Fibroblast of skin of right quadriceps (primary cell): Measurements from ENCODE around the gene CXCL11.
"Not testable (repeated sequence)": the region's sequence is repeated elsewhere in the genome, so short reads cannot be mapped to it uniquely, and the experiment has no call there.

Experiments used
- DNase-seq: peaks from one replicate; pipeline ENCODE4 v3.0.0-alpha.2; 2013

Gene CXCL11

DNA sequence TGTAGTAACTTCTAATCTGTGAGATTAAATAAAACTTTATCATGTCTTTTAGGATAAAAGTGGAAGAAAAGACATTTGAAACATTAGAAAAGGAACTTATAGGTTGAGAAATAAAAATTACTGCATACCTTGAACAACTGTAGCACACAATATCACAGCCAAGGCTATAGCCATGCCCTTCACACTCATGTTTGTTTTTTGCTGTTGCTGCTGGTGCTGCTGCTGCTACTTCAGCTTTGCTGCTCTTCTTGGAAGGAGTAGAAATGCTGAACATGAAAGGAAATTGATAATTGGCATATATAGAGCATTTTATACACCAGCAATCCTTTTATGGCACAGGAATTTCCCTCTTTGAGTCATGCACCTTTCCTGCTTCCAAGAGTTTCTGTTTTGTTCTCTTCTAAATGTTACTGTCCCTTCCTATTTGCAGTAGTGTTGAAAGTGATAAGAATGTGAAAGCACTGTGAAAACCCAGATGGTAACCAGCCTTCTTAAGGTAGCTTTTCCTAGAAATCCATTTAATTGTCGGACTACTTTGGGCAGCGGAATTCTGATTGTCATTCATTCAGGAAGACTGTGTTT, at the start of gene CXCL11:
Gene CXCL11, minus strand, starts transcription at position 272 of the 582 bp plus-strand sequence. Its CDS starts 83 bp downstream, at position 189.
- DNase-seq = no peak

- DNase-seq = no peak
Observed at GRCh38 chr4:76084542-76084941, 48.7 kb upstream of the CXCL11 start.

DNA sequence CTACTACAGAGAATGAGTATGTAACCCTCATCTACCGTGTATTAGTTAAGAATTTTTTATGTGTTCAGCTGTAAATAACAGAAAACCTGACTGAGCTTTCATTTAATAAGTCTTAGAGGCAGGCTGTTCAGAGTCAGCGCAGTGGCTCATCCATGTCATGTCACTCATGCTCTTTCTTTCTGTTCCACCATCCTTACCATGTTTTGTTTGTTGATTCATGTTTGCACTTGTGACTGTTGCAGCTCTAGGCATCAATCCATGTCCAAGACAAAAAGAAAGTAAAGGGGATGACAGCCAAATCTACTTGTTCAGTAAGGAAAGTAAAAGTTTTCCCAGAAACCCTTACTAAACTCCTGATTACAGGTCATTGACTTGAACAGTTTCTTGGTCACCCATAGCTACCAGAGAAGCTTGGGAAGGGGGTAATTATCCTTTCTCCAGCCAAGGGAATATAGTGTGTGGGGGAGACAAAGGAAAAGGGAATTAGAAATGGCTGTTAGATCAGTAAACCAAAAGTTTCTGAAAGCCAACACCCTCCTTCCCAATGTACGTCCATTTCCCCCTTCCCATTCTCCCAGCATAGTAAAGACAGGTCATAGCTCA, 47.6 kb upstream of the CXCL11 start:
- no peak for DNase-seq

- no peak for DNase-seq
Observed at GRCh38 chr4:76078033-76078613, 42.3 kb upstream of the CXCL11 start.

GRCh38 chr4:76074993-76075600, 39.2 kb upstream of the CXCL11 start:
- no peak for DNase-seq

DNA sequence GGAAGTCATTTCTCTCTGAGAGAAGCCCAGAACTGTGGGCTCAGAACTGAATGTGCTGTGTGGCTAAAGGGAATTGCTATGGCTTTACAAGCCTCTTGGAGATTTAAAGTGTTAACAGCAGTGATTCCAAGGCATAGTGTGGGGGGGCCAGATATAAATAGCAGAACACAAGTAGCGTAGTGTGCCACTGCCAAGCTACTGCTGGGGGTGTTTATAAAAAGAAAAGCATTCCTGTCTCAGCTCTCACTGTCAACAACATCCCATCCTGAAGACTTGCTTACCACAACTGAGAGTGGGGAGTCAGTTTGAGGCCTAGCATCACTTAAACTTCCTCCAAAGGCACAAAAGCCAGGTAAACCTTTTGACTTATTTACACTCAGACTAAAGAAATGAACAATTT, 38.6 kb upstream of the CXCL11 start, which contains the start of gene ART3:
Gene ART3, plus strand, starts transcription at position 242 of the 400 bp plus-strand sequence. CDS start 1,181 bp downstream, outside the sequence.
- DNase-seq = no peak

- DNase-seq = no peak
Observed at GRCh38 chr4:76072760-76073159, 36.9 kb upstream of the CXCL11 start.

- peak; percentile 58 for DNase-seq
Observed at GRCh38 chr4:76067652-76068286, 31.9 kb upstream of the CXCL11 start.

DNA sequence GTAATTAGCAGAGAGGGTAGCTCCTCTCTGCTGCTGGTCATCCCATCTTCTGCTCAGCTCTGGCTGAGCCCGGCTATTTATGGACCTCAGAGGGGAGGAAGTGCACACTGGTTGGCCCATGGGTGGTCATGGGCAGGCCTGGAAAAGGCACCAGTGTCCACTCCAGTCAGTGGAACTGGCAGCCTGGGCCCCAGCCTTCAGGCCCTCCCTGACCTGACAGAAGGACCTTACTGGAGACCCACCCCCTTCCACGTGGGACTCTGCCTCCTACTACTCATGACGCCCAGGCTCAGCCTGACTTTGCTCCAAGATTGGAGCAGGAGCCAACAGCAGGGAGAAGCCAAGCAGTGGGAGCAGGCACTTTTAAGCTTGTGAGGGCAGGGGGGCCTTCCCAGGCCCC, 30.7 kb upstream of the CXCL11 start:
- DNase-seq = no peak

GRCh38 chr4:76061982-76062381, 26.1 kb upstream of the CXCL11 start:
- no peak for DNase-seq

GRCh38 chr4:76061421-76061820, 25.6 kb upstream of the CXCL11 start:
- no peak for DNase-seq

GRCh38 chr4:76060506-76060905, 24.6 kb upstream of the CXCL11 start:
- no peak for DNase-seq

GRCh38 chr4:76059750-76060149, 23.9 kb upstream of the CXCL11 start:
- no peak for DNase-seq

GRCh38 chr4:76058888-76059426, 23.1 kb upstream of the CXCL11 start:
- no peak for DNase-seq

GRCh38 chr4:76058302-76058701, 22.4 kb upstream of the CXCL11 start:
- no peak for DNase-seq

GRCh38 chr4:76055421-76055820, 19.6 kb upstream of the CXCL11 start:
- no peak for DNase-seq

GRCh38 chr4:76055016-76055415, 19.1 kb upstream of the CXCL11 start:
- DNase-seq = no peak

GRCh38 chr4:76053730-76054129, 17.9 kb upstream of the CXCL11 start:
- DNase-seq = no peak

DNA sequence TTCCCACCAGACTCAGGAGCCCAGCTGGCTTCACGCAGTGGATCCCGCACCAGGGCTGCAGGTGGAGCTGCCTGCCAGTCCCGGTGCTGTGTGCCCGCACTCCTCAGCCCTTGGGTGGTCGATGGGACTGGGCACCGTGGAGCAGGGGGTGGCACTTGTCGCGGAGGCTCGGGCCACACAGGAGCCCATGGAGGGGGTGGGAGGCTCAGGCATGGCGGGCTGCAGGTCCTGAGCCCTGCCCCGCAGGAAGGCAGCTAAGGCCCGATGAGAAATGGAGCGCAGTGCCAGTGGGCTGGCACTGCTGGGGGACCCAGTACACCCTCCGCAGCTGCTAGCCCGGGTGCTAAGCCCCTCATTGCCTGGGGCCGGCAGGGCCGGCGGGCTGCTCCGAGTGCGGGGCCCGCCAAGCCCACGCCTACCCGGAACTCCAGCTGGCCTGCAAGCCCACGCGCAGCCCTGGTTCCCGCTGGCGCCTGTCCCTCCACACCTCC, 14.7 kb upstream of the CXCL11 start:
- not testable (repeated sequence) for DNase-seq

DNA sequence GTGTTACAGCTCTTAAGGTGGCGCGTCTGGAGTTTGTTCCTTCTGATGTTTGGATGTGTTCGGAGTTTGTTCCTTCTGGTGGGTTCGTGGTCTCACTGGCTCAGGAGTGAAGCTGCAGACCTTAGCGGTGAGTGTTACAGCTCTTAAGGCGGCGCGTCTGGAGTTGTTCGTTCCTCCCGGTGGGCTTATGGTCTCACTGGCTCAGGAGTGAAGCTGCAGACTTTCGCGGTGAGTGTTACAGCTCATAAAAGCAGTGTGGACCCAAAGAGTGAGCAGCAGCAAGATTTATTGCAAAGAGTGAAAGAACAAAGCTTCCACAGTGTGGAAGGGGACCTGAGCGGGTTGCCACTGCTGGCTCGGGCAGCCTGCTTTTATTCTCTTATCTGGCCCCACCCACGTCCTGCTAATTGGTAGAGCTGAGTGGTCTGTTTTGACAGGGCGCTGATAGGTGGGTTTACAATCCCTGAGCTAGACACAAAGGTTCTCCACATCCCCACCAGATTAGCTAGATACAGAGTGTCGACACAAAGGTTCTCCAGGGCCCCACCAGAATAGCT, 14.1 kb upstream of the CXCL11 start:
- not testable (repeated sequence) for DNase-seq

- DNase-seq = not testable (repeated sequence)
Observed at GRCh38 chr4:76044686-76045085, 8.8 kb upstream of the CXCL11 start.

GRCh38 chr4:76043306-76043705, 7.4 kb upstream of the CXCL11 start:
- not testable (repeated sequence) for DNase-seq
